ENCODE measurements around the gene ZNF614. TPM values are rescaled to one million over a fixed set of nuclear protein-coding genes. Genes with fewer than 3 reads are reported as not detected.
A peak's percentile ranks its signal among the peaks of the same experiment; 100 is the strongest.

The ZNF614 gene
- total and polyA plus RNA-seq, 2 of the 13 experiments (the other 11 are each of a cell fraction or from before 2014, with no cell fraction given), result 13.0 to 22.8 TPM

DNA sequence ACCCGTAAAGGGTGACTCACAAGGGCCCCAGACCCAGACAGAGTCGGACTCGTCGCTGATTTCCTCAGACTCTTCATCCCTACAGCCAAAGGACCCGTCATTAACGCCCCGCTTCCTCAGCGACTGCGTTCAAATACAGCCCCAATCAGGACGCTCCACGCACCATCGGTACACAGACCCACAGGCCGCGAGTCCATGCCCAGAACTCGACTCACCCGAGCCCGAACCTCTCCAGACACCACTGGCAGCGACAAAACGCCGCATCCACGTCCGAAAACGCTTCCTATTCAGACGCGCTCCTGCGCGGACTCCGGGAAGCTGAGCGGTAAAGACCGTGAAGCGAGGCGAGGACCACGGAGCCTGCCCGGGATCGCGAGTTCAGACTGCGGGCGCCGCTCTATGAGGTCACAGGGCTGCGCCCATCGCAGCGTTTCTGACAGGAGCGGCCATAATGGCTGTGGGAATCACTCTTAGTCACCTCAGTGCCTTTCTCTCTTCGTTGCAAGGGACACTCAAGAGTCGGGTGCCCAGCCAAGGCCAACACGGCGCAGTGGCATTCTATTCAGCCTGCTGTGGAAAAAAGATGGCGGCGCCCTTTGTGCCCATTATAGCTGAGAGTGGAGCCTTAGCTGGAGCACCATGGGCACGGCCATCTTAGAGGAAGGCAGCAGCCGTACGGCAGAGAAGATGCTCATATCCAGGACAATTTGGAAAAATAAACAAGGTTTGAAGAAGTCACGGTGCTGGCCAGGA is at the start of gene ZNF614 (continued):
- TF ChIP-seq ZXDC (CRISPR knock-in tag; IDR thresholded peaks at IDR 0.05) (no peak), RERE (CRISPR knock-in tag; IDR thresholded peaks at IDR 0.05; ENCODE audit: low read depth) (no peak), JUND (CRISPR knock-in tag; IDR thresholded peaks at IDR 0.05) (peak; percentile 23; the same call in 1 of the 2 replicates), TCF12 (IDR thresholded peaks at IDR 0.05) (no peak), TCF12 (CRISPR knock-in tag; IDR thresholded peaks at IDR 0.05) (0 out of 2 replicates have a peak, but pooled peaks have one; percentile 52), ZNF33B (CRISPR knock-in tag; IDR thresholded peaks at IDR 0.05) (no peak), NFE2 (CRISPR knock-in tag; IDR thresholded peaks at IDR 0.05) (no peak), HOXA9 (CRISPR knock-in tag; IDR thresholded peaks at IDR 0.05; ENCODE audit: borderline replicate concordance) (no peak), LBX2 (CRISPR knock-in tag; IDR thresholded peaks at IDR 0.05; ENCODE audit: borderline replicate concordance) (no peak), SP2 (CRISPR knock-in tag; IDR thresholded peaks at IDR 0.05) (no peak), GMEB2 (CRISPR knock-in tag; IDR thresholded peaks at IDR 0.05; ENCODE audit: low read depth) (0 out of 2 replicates have a peak, but pooled peaks have one; percentile 51), ZNF773 (CRISPR knock-in tag; IDR thresholded peaks at IDR 0.05; ENCODE audit: borderline replicate concordance) (peak; percentile 35; the same call in 1 of the 2 replicates), ZNF660 (CRISPR knock-in tag; IDR thresholded peaks at IDR 0.05; ENCODE audit: borderline replicate concordance, low read depth) (no peak), ZNF282 (IDR thresholded peaks at IDR 0.05; ENCODE audit: partially characterized antibody) (no peak), DR1 (CRISPR knock-in tag; IDR thresholded peaks at IDR 0.05) (peak; percentile 65), ZNF607 (CRISPR knock-in tag; IDR thresholded peaks at IDR 0.05; ENCODE audit: borderline replicate concordance) (peak; percentile 41)
- TF ChIP-seq, protein P1, sequence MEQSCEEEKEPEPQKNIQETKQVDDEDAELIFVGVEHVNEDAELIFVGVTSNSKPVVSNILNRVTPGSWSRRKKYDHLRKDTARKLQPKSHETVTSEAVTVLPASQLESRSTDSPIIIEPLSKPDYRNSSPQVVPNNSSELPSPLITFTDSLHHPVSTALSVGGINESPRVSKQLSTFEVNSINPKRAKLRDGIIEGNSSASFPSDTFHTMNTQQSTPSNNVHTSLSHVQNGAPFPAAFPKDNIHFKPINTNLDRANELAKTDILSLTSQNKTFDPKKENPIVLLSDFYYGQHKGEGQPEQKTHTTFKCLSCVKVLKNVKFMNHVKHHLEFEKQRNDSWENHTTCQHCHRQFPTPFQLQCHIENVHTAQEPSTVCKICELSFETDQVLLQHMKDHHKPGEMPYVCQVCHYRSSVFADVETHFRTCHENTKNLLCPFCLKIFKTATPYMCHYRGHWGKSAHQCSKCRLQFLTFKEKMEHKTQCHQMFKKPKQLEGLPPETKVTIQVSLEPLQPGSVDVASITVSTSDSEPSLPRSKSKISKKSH (CRISPR knock-in tag; IDR thresholded peaks at IDR 0.05; ENCODE audit: borderline replicate concordance), result peak; percentile 12; the same call in 1 of the 2 replicates

All from HepG2 (cell line).